ENCODE results near the gene CSTPP1.
"Not testable (repeated sequence)": the region's sequence is repeated elsewhere in the genome, so short reads cannot be mapped to it uniquely, and the experiment has no call there.

CSTPP1 gene

GRCh38 chr11:47186076-47186699 is 249.6 kb downstream of the CSTPP1 start, which contains the start of gene PACSIN3:
PACSIN3 (minus strand) TSS chr11:47186434; CDS start chr11:47182727, 3,707 bp downstream.
- DNase-seq, result no peak

- no peak for DNase-seq
These were observed 250.4 kb downstream of the CSTPP1 start for GRCh38 chr11:47186700-47187695.

GRCh38 chr11:47187723-47188122 is 251.2 kb downstream of the CSTPP1 start:
- DNase-seq, result no peak

- DNase-seq, result no peak
These were observed 251.7 kb downstream of the CSTPP1 start for GRCh38 chr11:47188259-47188658.

GRCh38 chr11:47189100-47189834 is 252.7 kb downstream of the CSTPP1 start:
- DNase-seq, result no peak

GRCh38 chr11:47191137-47191536 is 254.6 kb downstream of the CSTPP1 start:
- not testable (repeated sequence) for DNase-seq

- no peak for DNase-seq
These were observed 255.6 kb downstream of the CSTPP1 start for GRCh38 chr11:47192111-47192510.

GRCh38 chr11:47198161-47198560 is 261.6 kb downstream of the CSTPP1 start:
- DNase-seq, result not testable (repeated sequence)

- DNase-seq, result no peak
These were observed 264.5 kb downstream of the CSTPP1 start for GRCh38 chr11:47201015-47201414.

GRCh38 chr11:47202576-47202975 is 266.0 kb downstream of the CSTPP1 start:
- no peak for DNase-seq

- DNase-seq, result no peak
These were observed 268.1 kb downstream of the CSTPP1 start for GRCh38 chr11:47204637-47204989.

GRCh38 chr11:47206577-47206976 is 270.0 kb downstream of the CSTPP1 start:
- not testable (repeated sequence) for DNase-seq

GRCh38 chr11:47207459-47207858 is 270.9 kb downstream of the CSTPP1 start:
- no peak for DNase-seq

GRCh38 chr11:47208008-47208552 is 271.5 kb downstream of the CSTPP1 start:
- DNase-seq, result not testable (repeated sequence)

GRCh38 chr11:47208628-47209027 is 272.1 kb downstream of the CSTPP1 start:
- DNase-seq, result no peak
